GM23248 (cell line): Measurements from ENCODE around the gene LURAP1L.

Experiments used
- EZH2 ChIP-seq: fragments of 200-600 bp; sonication (generic); IDR thresholded peaks from 2 replicates; pipeline ENCODE4 v1.6.1; 2018; ENCODE audit warnings: antibody characterized with exemption, mild to moderate bottlenecking; ENCODE audit not compliant: insufficient read depth, poor library complexity, severe bottlenecking
- EZH2phosphoT487 ChIP-seq: fragments of 200-600 bp; sonication (generic); IDR thresholded peaks from 2 replicates; pipeline ENCODE4 v1.6.1; 2018; ENCODE audit warnings: antibody characterized with exemption, moderate library complexity, mild to moderate bottlenecking, low read depth; ENCODE audit not compliant: insufficient read depth

- TF ChIP-seq EZH2 (no peak), EZH2phosphoT487 (no peak)
Observed at GRCh38 chr9:12774861-12775678, at the start of gene LURAP1L.
